Measurements from ENCODE around the gene SLC46A2.

The SLC46A2 gene, protein sequence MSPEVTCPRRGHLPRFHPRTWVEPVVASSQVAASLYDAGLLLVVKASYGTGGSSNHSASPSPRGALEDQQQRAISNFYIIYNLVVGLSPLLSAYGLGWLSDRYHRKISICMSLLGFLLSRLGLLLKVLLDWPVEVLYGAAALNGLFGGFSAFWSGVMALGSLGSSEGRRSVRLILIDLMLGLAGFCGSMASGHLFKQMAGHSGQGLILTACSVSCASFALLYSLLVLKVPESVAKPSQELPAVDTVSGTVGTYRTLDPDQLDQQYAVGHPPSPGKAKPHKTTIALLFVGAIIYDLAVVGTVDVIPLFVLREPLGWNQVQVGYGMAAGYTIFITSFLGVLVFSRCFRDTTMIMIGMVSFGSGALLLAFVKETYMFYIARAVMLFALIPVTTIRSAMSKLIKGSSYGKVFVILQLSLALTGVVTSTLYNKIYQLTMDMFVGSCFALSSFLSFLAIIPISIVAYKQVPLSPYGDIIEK

DNA sequence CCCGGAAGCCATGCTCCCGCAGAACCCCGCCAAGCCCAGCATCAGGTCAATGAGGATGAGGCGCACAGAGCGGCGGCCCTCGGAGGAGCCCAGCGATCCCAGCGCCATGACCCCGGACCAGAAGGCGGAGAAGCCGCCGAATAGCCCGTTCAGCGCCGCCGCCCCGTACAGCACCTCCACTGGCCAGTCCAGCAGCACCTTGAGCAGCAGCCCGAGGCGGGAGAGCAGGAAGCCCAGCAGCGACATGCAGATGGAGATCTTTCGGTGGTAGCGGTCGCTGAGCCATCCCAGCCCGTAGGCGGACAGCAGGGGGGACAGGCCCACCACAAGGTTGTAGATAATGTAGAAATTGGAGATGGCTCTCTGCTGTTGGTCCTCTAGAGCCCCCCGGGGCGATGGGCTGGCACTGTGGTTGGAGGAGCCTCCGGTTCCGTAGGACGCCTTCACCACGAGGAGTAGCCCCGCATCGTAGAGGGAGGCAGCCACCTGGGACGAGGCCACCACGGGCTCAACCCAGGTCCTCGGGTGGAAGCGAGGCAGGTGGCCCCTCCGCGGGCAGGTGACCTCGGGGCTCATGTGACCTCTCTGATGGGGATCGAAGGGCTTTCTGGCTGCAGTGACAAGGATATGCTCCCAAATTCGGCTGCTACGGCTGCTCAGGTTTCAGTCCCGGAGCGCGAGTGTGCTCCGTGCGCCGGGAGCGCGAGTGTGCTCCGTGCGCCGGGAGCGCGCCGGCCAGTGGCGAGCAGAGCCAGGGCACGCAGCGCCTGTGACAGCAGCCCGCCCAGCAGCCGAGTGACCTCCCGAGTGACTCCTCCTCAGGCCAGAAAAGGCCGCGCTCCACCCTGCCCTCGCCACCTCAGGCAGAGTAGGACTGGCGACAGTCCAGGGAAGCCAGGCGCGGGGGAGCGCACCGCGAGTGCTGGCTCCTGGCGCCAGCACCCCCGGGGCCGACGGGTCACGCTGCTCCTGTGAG is at the start of gene SLC46A2:
Gene SLC46A2 (minus strand): TSS at position 771 of the 976 bp plus-strand sequence. CDS start 195 bp downstream, at position 576.
- TF ChIP-seq, protein P1, sequence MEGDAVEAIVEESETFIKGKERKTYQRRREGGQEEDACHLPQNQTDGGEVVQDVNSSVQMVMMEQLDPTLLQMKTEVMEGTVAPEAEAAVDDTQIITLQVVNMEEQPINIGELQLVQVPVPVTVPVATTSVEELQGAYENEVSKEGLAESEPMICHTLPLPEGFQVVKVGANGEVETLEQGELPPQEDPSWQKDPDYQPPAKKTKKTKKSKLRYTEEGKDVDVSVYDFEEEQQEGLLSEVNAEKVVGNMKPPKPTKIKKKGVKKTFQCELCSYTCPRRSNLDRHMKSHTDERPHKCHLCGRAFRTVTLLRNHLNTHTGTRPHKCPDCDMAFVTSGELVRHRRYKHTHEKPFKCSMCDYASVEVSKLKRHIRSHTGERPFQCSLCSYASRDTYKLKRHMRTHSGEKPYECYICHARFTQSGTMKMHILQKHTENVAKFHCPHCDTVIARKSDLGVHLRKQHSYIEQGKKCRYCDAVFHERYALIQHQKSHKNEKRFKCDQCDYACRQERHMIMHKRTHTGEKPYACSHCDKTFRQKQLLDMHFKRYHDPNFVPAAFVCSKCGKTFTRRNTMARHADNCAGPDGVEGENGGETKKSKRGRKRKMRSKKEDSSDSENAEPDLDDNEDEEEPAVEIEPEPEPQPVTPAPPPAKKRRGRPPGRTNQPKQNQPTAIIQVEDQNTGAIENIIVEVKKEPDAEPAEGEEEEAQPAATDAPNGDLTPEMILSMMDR (IDR thresholded peaks at IDR 0.05; ENCODE audit: low read length, missing control alignments), result no peak
- no peak for DNase-seq (ENCODE audit: low read depth)
- peak within 1 kb of the TSS; percentile 40 for H3K4me3 ChIP-seq (replicated peaks; ENCODE audit: low read depth, low read length)

- no peak overlapping the region for H3K4me3 ChIP-seq (replicated peaks; ENCODE audit: low read depth, low read length)
- TF ChIP-seq, protein P1 (IDR thresholded peaks at IDR 0.05; ENCODE audit: low read length, missing control alignments), result no peak
- DNase-seq (ENCODE audit: low read depth), result no peak
Measured at GRCh38 chr9:112939418-112939817, 48.7 kb upstream of the SLC46A2 start.

DNA sequence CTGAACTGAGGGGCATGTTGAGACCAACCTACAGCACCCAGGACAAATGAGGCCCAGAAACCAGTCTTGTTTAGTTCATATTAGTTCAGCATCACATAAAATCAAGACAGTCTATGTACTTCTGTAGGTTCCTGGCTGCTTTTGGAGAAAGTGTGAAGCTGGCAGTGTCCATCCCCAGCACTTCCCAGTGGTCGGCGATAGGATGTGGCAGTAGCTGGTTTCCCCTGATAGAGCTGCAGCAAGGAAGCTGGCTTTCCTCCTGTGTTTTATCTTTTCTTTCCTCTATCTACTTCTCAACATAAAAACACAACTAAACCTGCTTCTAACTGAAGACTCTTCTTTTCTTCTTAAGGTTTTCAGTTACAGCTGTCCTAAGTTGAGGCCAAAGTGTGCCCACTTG is 43.0 kb upstream of the SLC46A2 start:
- DNase-seq (ENCODE audit: low read depth), result no peak
- no peak overlapping the region for H3K4me3 ChIP-seq (replicated peaks; ENCODE audit: low read depth, low read length)
- TF ChIP-seq, protein P1 (IDR thresholded peaks at IDR 0.05; ENCODE audit: low read length, missing control alignments), result no peak

DNA sequence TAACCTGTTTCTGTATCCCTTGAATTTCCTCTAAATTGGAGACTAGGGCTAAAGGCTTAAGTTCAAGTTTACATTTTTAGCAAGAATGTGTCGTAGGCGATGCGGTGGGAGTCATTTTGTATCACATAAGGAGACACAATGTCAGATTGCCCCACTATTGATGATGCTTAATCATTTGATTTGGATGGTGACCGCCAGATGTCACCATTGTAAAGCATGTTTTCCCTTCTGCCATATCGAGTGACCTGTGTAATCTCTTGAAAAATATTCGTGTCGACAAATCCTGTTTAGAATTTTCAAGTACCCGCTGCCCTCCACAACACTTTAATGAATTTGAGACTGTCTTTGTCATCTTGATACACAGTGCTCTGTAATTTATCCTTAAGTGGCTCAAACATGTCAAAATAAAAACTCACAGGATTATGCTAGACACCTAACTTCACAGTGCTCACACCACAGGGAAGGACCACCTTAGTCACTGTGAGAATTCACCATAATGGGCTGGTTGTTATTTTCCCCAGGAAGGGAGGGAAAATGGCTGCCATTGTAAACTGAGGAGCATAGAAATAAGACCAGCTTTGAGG is 34.5 kb upstream of the SLC46A2 start:
- H3K4me3 ChIP-seq (replicated peaks; ENCODE audit: low read depth, low read length), result no peak overlapping the region
- TF ChIP-seq, protein P1 (IDR thresholded peaks at IDR 0.05; ENCODE audit: low read length, missing control alignments), result peak; percentile 35
- DNase-seq (ENCODE audit: low read depth), result peak; percentile 47

DNA sequence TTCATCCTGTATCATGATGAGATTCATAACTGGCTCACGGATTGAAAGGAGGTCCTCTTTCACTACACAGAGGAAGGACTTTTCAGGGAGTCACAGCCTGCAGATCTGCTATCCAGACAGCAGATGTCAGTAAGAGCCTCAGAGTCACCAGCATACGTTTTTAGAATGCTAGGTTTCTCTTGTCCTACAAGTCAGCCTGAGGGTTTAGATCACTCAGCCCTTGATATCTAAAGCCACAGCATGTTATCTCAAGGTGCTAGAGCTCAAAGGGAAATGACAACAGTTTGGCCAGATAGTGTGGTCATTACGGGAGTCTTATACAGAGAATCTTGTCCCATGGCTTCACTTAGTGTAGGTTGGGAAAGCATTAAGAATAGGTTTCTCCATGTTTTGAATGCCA is 30.9 kb upstream of the SLC46A2 start:
- peak; percentile 71 for DNase-seq (ENCODE audit: low read depth)
- TF ChIP-seq, protein P1 (IDR thresholded peaks at IDR 0.05; ENCODE audit: low read length, missing control alignments), result peak; percentile 72
- H3K4me3 ChIP-seq (replicated peaks; ENCODE audit: low read depth, low read length), result no peak overlapping the region

DNA sequence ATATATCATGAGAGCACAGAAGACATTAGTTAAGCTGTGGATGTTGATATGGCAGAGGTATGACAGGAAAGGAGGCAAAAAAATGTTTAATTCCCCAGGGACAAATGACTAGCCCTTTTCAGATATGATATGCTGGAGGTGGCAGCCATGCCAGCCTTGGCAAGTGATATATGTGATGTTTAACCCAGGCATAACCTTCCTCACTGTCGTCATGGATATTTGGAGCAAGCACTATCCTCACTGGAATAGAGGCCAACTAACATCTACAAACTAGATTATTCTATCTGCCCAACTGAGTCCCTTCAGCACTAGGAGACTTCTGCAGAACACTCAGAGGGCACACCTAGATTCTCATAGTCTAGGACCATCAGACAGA is 27.3 kb upstream of the SLC46A2 start:
- no peak for DNase-seq (ENCODE audit: low read depth)
- no peak overlapping the region for H3K4me3 ChIP-seq (replicated peaks; ENCODE audit: low read depth, low read length)
- TF ChIP-seq, protein P1 (IDR thresholded peaks at IDR 0.05; ENCODE audit: low read length, missing control alignments), result no peak
